HepG2 (cell line): ENCODE results near the gene TOMM22. TPM values are rescaled to one million over a fixed set of nuclear protein-coding genes. Genes with fewer than 3 reads are reported as not detected.

ENCODE experiments used
- ADNP ChIP-seq: sonication (generic); formaldehyde crosslinking; IDR thresholded peaks from 2 replicates; pipeline ENCODE4 v1.4.0; 2020; ENCODE audit warnings: missing genetic modification reagents
- AGO2 ChIP-seq: fragments of 200-400 bp; formaldehyde crosslinking; optimal IDR thresholded peaks from 2 replicates; pipeline ENCODE3; 2017; ENCODE audit warnings: mild to moderate bottlenecking, low read depth, low read length, moderate library complexity
- CEBPZ ChIP-seq: IDR thresholded peaks from 2 replicates; pipeline ENCODE4 v1.6.1; 2012; ENCODE audit warnings: low read length, improper control_type of control experiment
- KLF16 ChIP-seq, 2 experiments: sonication (generic) in 1 of 2; formaldehyde crosslinking in 1 of 2; IDR thresholded peaks; 2 replicates each; pipeline versions ENCODE4 v1.6.1 to v1.8.0; 2016 to 2023; ENCODE audit warnings: missing genetic modification reagents in 2 of 2, missing compliant biosample characterization in 1 of 2
- KLF6 ChIP-seq: IDR thresholded peaks from 2 replicates; pipeline ENCODE4 v1.8.0; 2016; ENCODE audit warnings: missing biosample characterization, missing genetic modification reagents
- KMT2B ChIP-seq: IDR thresholded peaks from 2 replicates; pipeline ENCODE4 v1.6.1; 2016; ENCODE audit warnings: missing genetic modification reagents, missing compliant biosample characterization
- MED13 ChIP-seq: sonication (generic); formaldehyde crosslinking; IDR thresholded peaks from 2 replicates; pipeline ENCODE4 v1.5.0; 2020; ENCODE audit warnings: missing genetic modification reagents
- MLLT10 ChIP-seq: sonication (generic); formaldehyde crosslinking; IDR thresholded peaks from 2 replicates; pipeline ENCODE4 v1.4.0; 2020; ENCODE audit warnings: missing genetic modification reagents
- NR2C2 ChIP-seq: sonication (generic); formaldehyde crosslinking; IDR thresholded peaks from 2 replicates; pipeline ENCODE4 v1.4.0; 2020; ENCODE audit warnings: missing genetic modification reagents, mild to moderate bottlenecking, moderate library complexity, borderline replicate concordance
- RXRB ChIP-seq: IDR thresholded peaks from 2 replicates; pipeline ENCODE4 v1.6.1; 2016; ENCODE audit warnings: borderline replicate concordance, missing genetic modification reagents, missing compliant biosample characterization
- SOX5 ChIP-seq: IDR thresholded peaks from 2 replicates; pipeline ENCODE4 v1.6.1; 2016; ENCODE audit warnings: borderline replicate concordance
- TBX3 ChIP-seq: fragments of 450-650 bp; IDR thresholded peaks from 2 replicates; pipeline ENCODE4 v1.6.1; 2017; ENCODE audit warnings: antibody characterized with exemption, mild to moderate bottlenecking, inconsistent platforms, borderline replicate concordance
- ZFX ChIP-seq: sonication (generic); formaldehyde crosslinking; IDR thresholded peaks from 2 replicates; pipeline ENCODE4 v1.4.0; 2020; ENCODE audit warnings: mild to moderate bottlenecking, low read depth, missing genetic modification reagents, moderate library complexity
- ZNF207 ChIP-seq: fragments of 450-650 bp; IDR thresholded peaks from 2 replicates; pipeline ENCODE4 v1.6.1; 2016; ENCODE audit warnings: antibody characterized with exemption, borderline replicate concordance
- ZNF343 ChIP-seq: sonication (generic); formaldehyde crosslinking; IDR thresholded peaks from 2 replicates; pipeline ENCODE4 v1.4.0; 2020; ENCODE audit warnings: mild to moderate bottlenecking, missing genetic modification reagents
- ZNF589 ChIP-seq: sonication (generic); formaldehyde crosslinking; conservative IDR thresholded peaks from 2 replicates; pipeline ENCODE4 v1.8.0; 2022; ENCODE audit warnings: mild to moderate bottlenecking, moderate library complexity, missing genetic modification reagents
- polyA plus RNA-seq, 8 experiments: library from polyadenylated mRNA; depleted of rRNA in 3 of 8; stranded (reverse) in 7 of 8; unstranded in 1 of 8; fragments of >200 nt; fragmentation: Illumina TruSeq in 4 of 8; extraction: Trizol in 4 of 8; gene quantifications; 2 replicates each; pipeline versions ENCODE4 v1.2.1 to v1.2.3, GENCODE V29; 2011 to 2016; ENCODE audit warnings: low read depth in 4 of 8, missing spikeins in 1 of 8, mixed read lengths in 1 of 8; ENCODE audit not compliant: insufficient read depth in 1 of 8
- total RNA-seq, 5 experiments: library from RNA; depleted of rRNA; stranded (reverse); fragments of >200 nt; fragmentation: Illumina TruSeq; extraction: Trizol; gene quantifications; 2 replicates each; pipeline ENCODE4 v1.2.3, GENCODE V29; 2016; ENCODE audit warnings: low read depth in 1 of 5
- TF ChIP-seq, protein P1 (sequence below): sonication (generic); formaldehyde crosslinking; IDR thresholded peaks from 2 replicates; pipeline ENCODE4 v1.5.0; 2020; ENCODE audit warnings: mild to moderate bottlenecking, missing genetic modification reagents, borderline replicate concordance
- TF ChIP-seq, protein P2 (sequence below): sonication (generic); formaldehyde crosslinking; IDR thresholded peaks from 2 replicates; pipeline ENCODE4 v1.5.0; 2020; ENCODE audit warnings: missing genetic modification reagents, mild to moderate bottlenecking, borderline replicate concordance

Gene TOMM22
- total and polyA plus RNA-seq, 2 of the 13 experiments (the other 11 are each of a cell fraction or from before 2014, with no cell fraction given): 46.9 to 118 TPM

- TF ChIP-seq, protein P1, sequence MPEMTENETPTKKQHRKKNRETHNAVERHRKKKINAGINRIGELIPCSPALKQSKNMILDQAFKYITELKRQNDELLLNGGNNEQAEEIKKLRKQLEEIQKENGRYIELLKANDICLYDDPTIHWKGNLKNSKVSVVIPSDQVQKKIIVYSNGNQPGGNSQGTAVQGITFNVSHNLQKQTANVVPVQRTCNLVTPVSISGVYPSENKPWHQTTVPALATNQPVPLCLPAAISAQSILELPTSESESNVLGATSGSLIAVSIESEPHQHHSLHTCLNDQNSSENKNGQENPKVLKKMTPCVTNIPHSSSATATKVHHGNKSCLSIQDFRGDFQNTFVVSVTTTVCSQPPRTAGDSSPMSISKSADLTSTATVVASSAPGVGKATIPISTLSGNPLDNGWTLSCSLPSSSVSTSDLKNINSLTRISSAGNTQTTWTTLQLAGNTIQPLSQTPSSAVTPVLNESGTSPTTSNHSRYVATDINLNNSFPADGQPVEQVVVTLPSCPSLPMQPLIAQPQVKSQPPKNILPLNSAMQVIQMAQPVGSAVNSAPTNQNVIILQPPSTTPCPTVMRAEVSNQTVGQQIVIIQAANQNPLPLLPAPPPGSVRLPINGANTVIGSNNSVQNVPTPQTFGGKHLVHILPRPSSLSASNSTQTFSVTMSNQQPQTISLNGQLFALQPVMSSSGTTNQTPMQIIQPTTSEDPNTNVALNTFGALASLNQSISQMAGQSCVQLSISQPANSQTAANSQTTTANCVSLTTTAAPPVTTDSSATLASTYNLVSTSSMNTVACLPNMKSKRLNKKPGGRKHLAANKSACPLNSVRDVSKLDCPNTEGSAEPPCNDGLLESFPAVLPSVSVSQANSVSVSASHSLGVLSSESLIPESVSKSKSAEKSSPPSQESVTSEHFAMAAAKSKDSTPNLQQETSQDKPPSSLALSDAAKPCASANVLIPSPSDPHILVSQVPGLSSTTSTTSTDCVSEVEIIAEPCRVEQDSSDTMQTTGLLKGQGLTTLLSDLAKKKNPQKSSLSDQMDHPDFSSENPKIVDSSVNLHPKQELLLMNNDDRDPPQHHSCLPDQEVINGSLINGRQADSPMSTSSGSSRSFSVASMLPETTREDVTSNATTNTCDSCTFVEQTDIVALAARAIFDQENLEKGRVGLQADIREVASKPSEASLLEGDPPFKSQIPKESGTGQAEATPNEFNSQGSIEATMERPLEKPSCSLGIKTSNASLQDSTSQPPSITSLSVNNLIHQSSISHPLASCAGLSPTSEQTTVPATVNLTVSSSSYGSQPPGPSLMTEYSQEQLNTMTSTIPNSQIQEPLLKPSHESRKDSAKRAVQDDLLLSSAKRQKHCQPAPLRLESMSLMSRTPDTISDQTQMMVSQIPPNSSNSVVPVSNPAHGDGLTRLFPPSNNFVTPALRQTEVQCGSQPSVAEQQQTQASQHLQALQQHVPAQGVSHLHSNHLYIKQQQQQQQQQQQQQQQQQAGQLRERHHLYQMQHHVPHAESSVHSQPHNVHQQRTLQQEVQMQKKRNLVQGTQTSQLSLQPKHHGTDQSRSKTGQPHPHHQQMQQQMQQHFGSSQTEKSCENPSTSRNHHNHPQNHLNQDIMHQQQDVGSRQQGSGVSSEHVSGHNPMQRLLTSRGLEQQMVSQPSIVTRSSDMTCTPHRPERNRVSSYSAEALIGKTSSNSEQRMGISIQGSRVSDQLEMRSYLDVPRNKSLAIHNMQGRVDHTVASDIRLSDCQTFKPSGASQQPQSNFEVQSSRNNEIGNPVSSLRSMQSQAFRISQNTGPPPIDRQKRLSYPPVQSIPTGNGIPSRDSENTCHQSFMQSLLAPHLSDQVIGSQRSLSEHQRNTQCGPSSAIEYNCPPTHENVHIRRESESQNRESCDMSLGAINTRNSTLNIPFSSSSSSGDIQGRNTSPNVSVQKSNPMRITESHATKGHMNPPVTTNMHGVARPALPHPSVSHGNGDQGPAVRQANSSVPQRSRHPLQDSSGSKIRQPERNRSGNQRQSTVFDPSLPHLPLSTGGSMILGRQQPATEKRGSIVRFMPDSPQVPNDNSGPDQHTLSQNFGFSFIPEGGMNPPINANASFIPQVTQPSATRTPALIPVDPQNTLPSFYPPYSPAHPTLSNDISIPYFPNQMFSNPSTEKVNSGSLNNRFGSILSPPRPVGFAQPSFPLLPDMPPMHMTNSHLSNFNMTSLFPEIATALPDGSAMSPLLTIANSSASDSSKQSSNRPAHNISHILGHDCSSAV (CRISPR knock-in tag): no peak
- TF ChIP-seq ZNF343 (CRISPR knock-in tag) (0 out of 2 replicates have a peak, but pooled peaks have one; percentile 45), NR2C2 (CRISPR knock-in tag) (no peak), AGO2 (no peak), ZNF589 (CRISPR knock-in tag) (no peak), KLF16 (CRISPR knock-in tag; IDR thresholded peaks at IDR 0.05) (0 out of 4 replicates have a peak, but pooled peaks of 1 of the 2 experiments have one; percentile 9), ZFX (peak; percentile 54), MLLT10 (no peak), ADNP (CRISPR knock-in tag) (no peak), CEBPZ (no peak), TBX3 (no peak), MED13 (CRISPR knock-in tag) (0 out of 2 replicates have a peak, but pooled peaks have one; percentile 26), ZNF207 (no peak), SOX5 (no peak), KLF6 (CRISPR knock-in tag) (no peak), KMT2B (peak; percentile 40; the same call in 1 of the 2 replicates), RXRB (CRISPR knock-in tag) (no peak)
- TF ChIP-seq, protein P2, sequence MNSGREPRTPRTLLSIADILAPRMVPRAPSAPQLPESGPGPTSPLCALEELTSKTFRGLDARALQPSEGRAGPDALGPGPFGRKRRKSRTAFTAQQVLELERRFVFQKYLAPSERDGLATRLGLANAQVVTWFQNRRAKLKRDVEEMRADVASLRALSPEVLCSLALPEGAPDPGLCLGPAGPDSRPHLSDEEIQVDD (CRISPR knock-in tag): no peak
Measured at GRCh38 chr22:38706101-38706900, 24.5 kb downstream of the TOMM22 start (continued).
